NCI-H146 (cell line): ENCODE results near the gene GPR32.
"Not testable (repeated sequence)": the region's sequence is repeated elsewhere in the genome, so short reads cannot be mapped to it uniquely, and the experiment has no call there.

Experiments
- DNase-seq: peaks from one replicate; lab custom pipeline; 2025; lab: John Stamatoyannopoulos, UW

Gene GPR32

GRCh38 chr19:50747141-50747540 lies 23.1 kb upstream of the GPR32 start:
- not testable (repeated sequence) for DNase-seq

- no peak for DNase-seq
Observed at GRCh38 chr19:50749490-50749889, 20.8 kb upstream of the GPR32 start.

DNA sequence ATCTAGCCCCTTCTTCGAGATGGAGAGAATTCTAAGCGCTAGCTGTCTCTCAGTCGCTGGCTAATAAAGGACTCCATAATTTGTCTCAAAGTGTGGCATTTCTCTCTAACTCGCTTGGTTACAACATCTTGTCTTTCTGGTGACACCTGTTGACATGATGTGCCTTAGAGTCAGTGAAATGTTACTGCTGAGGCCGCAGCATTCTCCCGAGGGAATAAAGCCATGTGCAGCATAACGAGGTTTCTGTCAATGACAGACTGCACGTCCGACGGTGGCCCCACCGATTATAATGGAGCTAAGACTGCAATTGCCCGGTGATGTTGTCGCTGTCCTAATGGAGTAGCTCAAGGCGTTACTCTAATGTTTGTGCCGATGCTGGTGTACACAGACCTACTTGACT lies 20.3 kb upstream of the GPR32 start:
- DNase-seq = no peak

DNA sequence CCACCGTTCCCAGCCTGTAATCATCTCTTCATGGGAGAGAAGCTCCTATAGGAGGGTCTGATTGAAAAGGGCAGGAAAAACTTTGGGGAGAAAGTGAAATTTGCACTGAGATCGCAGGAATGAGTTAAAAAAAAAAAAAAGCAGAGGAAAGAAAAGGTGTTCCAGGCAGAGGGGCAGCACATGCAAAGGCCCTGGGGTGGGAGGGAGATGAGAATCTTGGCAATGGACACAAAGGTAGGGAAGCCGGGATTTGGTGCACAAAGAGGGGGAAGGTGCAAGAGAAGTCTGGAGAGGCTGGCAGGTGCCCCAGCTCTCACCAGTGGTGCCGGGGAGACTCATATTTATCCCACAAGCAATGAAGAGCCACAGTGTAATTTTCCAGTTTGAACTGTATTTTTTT lies 16.4 kb upstream of the GPR32 start:
- DNase-seq = no peak

DNA sequence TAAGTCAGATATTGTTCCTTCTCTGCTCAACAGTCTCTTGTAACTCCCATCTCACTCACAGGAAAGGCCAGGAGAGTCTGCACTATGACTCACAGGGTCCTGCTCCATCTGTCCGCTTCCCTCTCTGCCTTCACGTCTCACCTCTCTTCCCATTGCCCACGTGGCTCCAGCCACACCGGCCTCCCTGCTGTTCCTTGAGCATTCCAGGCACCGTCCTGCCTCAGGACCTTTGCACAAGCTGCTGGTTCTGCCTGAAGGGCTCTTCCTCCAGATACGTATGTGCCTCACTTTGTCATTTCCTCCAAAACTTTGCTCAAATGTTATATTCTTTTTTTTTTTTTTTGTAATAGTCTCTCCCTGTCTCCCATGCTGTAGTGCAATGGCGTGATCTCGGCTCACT lies 14.0 kb upstream of the GPR32 start:
- DNase-seq = not testable (repeated sequence)

- not testable (repeated sequence) for DNase-seq
Observed at GRCh38 chr19:50757624-50758023, 12.6 kb upstream of the GPR32 start.

GRCh38 chr19:50759076-50759475 lies 11.2 kb upstream of the GPR32 start:
- DNase-seq = not testable (repeated sequence)

GRCh38 chr19:50759886-50760285 lies 10.4 kb upstream of the GPR32 start:
- no peak for DNase-seq

DNA sequence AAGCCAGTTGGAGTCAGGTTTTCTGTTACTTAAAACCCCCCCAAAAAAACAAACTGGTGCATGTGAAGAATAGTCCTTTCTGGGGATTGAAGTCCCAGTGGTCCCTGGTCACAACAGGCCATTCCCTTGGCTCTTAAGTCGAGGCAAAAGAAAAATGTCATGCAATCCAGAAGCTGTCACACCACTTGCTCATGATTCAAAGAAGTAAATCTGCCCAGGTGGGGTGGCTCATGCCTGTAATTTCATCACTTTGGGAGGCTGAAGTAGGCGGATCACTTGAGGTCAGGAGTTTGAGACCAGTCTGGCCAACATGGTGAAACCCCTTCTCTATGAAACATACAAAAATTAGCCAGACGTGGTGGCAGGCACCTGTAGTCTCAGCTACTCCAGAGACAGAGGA lies 8.8 kb upstream of the GPR32 start:
- DNase-seq = not testable (repeated sequence)

GRCh38 chr19:50763521-50763920 lies 6.7 kb upstream of the GPR32 start:
- DNase-seq = not testable (repeated sequence)

GRCh38 chr19:50764409-50764808 lies 5.9 kb upstream of the GPR32 start:
- DNase-seq = peak; percentile 58

- not testable (repeated sequence) for DNase-seq
Observed at GRCh38 chr19:50766746-50767145, 3.5 kb upstream of the GPR32 start.

GRCh38 chr19:50767263-50767662 lies 3.0 kb upstream of the GPR32 start:
- not testable (repeated sequence) for DNase-seq

DNA sequence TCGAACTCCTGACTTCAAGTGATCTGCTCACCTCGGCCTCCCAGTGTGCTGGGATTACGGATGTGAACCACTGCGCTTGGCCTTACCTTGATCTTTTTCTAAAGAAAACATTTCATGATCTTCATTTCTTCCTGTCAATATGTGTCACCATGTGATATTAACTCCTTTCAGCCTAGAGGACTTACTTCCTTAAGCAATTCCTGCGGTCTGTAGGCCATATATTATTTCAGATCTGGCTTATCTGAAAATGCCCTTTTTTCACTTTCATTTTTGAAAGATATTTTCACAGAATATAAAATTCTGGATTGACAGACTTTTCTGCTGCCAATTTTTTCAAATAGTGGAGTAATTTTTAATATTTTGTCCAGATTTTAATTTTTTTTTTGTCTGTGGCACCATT lies 2.0 kb upstream of the GPR32 start:
- DNase-seq = no peak

GRCh38 chr19:50770888-50771287 lies 624 bp downstream of the GPR32 start:
- DNase-seq = no peak

DNA sequence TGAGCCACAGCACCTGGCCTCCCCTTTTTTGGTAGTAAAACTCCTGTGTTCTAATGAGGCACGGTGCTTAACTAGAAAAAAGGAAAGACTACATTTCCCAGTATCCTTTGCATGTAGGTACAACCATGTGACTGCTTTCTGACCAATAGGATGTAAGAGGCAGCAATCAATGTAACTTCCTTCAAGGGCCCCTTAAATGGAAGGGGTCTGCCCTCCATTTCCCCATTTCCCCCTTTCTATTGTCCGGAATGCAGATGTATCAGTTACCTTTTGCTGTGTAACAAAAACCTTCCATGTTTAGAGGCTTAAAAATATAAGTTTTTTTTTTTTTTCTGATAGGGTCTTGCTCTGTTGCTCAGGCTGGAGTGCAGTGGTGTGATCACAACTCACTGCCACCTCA lies 2.2 kb downstream of the GPR32 start:
- DNase-seq = no peak

DNA sequence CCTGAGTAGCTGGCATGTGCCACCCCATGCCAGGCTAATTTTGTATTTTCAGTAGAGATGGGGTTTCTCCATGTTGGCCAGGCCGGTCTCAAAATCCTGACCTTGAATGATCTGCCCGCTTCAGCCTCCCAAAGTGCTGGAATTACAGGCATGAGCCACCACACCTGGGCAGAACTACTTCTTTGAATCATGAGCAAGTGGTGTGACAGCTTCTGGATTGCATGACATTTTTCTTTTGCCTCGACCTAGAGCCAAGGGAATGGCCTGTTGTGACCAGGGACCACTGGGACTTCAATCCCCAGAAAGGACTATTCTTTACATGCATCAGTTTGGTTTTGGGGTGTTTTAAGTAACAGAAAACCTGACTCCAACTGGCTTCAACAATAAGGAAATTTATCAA lies 2.6 kb downstream of the GPR32 start:
- DNase-seq = not testable (repeated sequence)

DNA sequence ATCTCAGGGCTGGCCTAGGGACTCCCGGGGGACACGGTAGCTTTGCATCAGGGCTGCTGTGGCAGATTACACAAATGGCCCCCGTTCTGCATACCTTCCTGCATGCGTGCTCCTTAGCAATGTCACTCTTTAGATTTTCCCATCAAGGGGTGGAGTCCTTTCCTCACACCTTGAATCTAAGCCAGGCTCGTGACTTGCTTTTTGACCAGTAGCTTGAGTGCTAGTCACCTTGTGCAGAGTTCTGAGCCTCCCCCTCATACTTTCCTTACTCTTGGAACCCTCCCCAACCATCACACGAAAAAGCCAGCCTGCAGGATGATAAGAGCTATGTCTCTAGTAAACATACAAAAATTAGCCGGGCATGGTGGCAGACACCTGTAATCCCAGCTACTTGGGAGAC lies 3.2 kb downstream of the GPR32 start:
- DNase-seq = not testable (repeated sequence)

- DNase-seq = no peak
Observed at GRCh38 chr19:50776131-50776530, 5.9 kb downstream of the GPR32 start.

DNA sequence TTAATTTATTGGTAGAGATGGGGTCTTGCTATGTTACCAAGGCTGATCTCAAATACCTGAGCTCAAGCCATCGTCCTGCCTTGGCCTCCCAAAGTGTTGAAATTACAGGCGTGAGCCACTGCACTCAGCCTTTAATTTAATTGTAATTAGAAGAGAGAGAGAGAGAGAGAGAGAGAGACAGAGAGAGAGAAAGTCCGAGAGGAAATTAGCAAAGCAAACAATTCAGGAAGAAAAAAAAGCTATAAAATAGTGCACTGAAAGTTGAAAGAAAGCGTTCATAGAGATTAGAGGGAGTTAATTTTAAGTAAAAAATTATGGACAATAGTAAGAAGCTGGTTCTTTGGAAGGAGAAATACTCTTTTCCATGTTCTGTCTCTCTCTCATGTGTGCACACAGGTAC lies 7.0 kb downstream of the GPR32 start:
- no peak for DNase-seq

GRCh38 chr19:50777830-50778303 lies 7.6 kb downstream of the GPR32 start:
- DNase-seq = no peak

GRCh38 chr19:50778906-50779430 lies 8.7 kb downstream of the GPR32 start:
- DNase-seq = no peak

DNA sequence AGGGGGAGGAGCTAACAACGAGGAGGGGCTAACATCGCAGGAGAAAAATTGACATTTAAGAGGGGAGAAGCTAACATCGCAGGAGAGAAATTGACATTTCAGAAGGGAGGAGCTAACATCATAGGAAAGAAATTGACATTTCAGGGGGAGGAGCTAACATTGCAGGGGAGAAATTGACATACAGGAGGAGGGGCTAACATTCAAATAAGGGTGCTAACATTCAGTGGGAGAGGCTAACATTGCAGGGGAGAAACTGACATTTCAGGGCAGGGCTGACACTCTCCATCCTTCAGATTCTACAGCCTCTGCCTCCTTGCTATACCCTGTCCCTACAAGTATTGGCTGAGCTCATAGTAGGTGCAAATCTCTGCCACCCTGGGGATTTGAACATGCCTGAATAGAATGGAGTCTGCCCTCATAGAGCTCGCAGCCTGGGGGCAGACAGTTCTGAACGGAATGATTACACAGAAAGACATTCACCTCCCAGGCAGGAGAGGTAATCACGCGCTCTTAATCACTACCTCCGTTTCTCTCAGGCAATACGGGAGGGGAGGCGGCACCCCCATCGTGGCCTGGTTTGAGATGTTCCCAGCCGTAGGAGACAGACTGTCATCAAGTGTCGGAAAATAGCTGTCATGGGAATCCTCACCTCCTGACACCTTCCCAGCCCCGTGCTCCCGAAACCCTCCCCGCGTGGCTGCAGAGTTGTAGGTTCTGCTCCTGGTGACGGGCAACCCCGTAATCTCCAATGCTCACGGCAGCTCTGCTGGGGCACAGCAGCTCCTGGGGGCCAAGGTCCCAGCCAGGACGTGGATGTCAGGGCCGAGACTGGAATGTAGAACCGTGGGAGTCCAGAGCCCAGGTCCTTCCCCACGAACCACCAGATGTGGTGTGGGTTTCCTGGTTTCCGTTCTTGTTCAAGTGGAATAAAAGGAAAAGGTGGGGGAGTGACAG lies 9.5 kb downstream of the GPR32 start:
- DNase-seq = no peak
